ENCODE measurements around the gene SH3BP4. TPM values are rescaled to one million over a fixed set of nuclear protein-coding genes. Genes with fewer than 3 reads are reported as not detected.

Gene SH3BP4
- total and polyA plus RNA-seq, 2 of the 13 experiments (the other 11 are each of a cell fraction or from before 2014, with no cell fraction given): 34.6 to 99.1 TPM

GRCh38 chr2:234976479-234977227 is 24.8 kb downstream of the SH3BP4 start (continued):
- 0 out of 2 replicates have a peak, but pooled peaks have one; percentile 43 for TF ChIP-seq ZNF569 (CRISPR knock-in tag; IDR thresholded peaks at IDR 0.05; ENCODE audit: borderline replicate concordance)
- no peak for TF ChIP-seq RAD21 (CRISPR knock-in tag; IDR thresholded peaks at IDR 0.05)
- no peak for TF ChIP-seq DBP (CRISPR knock-in tag; IDR thresholded peaks at IDR 0.05; ENCODE audit: not compliant biosample characterization)
- no peak for TF ChIP-seq ZNF761 (CRISPR knock-in tag; conservative IDR thresholded peaks at IDR 0.05)
- TF ChIP-seq RFXANK (CRISPR knock-in tag; IDR thresholded peaks at IDR 0.05): no peak
- TF ChIP-seq REXO4 (CRISPR knock-in tag; IDR thresholded peaks at IDR 0.05; ENCODE audit: borderline replicate concordance): no peak
- no peak for TF ChIP-seq SPEN (CRISPR knock-in tag; IDR thresholded peaks at IDR 0.05; ENCODE audit: low read depth)
- no peak for TF ChIP-seq HMG20B (CRISPR knock-in tag; conservative IDR thresholded peaks at IDR 0.05)
- TF ChIP-seq ZNF552 (CRISPR knock-in tag; IDR thresholded peaks at IDR 0.05; ENCODE audit: borderline replicate concordance): no peak
- TF ChIP-seq ZNF687 (CRISPR knock-in tag; IDR thresholded peaks at IDR 0.05): no peak

Data from HepG2 (cell line).